ENCODE measurements around the gene RALGAPA1. TPM values are rescaled to one million over a fixed set of nuclear protein-coding genes. Genes with fewer than 3 reads are reported as not detected.
"Not testable (repeated sequence)": the region's sequence is repeated elsewhere in the genome, so short reads cannot be mapped to it uniquely, and the experiment has no call there.

Gene RALGAPA1
- total and polyA plus RNA-seq, 2 of the 13 experiments (the other 11 are each of a cell fraction or from before 2014, with no cell fraction given): 65.0 to 89.2 TPM

DNA sequence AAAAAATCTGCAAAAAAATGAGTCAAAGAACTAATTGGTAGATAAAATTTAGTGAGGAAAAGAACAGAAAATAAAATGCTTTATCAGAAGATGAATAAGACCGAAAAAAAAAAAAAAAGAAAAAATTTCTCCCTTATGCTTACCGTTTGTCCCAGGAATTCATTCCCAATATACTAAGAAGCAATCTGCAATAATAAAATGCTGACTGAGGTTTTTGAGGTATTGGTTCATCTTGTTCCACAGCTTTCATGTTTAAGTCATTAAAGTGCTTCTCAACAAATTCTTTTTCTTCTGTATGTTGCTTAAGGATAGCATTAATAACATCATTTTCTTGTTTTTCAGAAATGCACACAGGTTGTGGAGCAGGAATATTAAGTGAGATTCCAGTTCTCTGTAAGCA lies 182.1 kb downstream of the RALGAPA1 start:
- H2AFZ ChIP-seq (ENCODE audit: low read length); CTCF ChIA-PET (ENCODE audit: low intra/inter-chr PET ratio, low total read pairs); intact Hi-C loops (cut with micrococcal nuclease; ENCODE audit: unreplicated experiment); H3K4me2 ChIP-seq (ENCODE audit: low read depth, low read length); H4K20me1 ChIP-seq (ENCODE audit: insufficient read depth, low read length); FAIRE-seq; H3K27ac ChIP-seq (ENCODE audit: extremely low read length, insufficient read depth, low read length); POLR2A ChIA-PET; H3K4me1 ChIP-seq (ENCODE audit: insufficient read depth, low read length); H3K9ac ChIP-seq (ENCODE audit: insufficient read depth, low read depth, low read length); DNase-seq (ENCODE audit: low spot score); H3K79me2 ChIP-seq (ENCODE audit: insufficient read depth, low read length); H3K9me3 ChIP-seq (ENCODE audit: low read length); H3K27me3 ChIP-seq (ENCODE audit: control insufficient read depth in 1 of 2, insufficient read depth in 2 of 2, low read length in 2 of 2); in situ Hi-C loops (cut with HindIII; ENCODE audit: extremely low pct_ligation_motif_present, low pct_unique_long_range_greater_than_20kb); ATAC-seq; H3K4me3 ChIP-seq (replicated peaks in 1 of 3; ENCODE audit: insufficient read depth in 1 of 3, low read depth in 2 of 3, low read length in 3 of 3): not testable (repeated sequence)
- TSS peak; percentile 23 for BruUV-seq (replicated peaks)
- TF ChIP-seq MAFK (conservative IDR thresholded peaks at IDR 0.05 in 1 of 2, IDR thresholded peaks at IDR 0.05 in 1 of 2; ENCODE audit: low read length in 2 of 2): peak; percentile 36 to 70; a peak in 2 of 4 replicates
- TF ChIP-seq MAFF (IDR thresholded peaks at IDR 0.05; ENCODE audit: low read depth, low read length): peak; percentile 61; the same call in 1 of the 2 replicates
- WGBS (ENCODE audit: low lambda C conversion rate): 87% methylated on average over 2 of the region's 2 CpGs
- peaks cover 16 to 39% of the 10 kb centered on the region in 2 experiments for H3K36me3 ChIP-seq (replicated peaks in 1 of 2; ENCODE audit: control insufficient read depth in 1 of 2, insufficient read depth in 2 of 2, low read length in 2 of 2)

DNA sequence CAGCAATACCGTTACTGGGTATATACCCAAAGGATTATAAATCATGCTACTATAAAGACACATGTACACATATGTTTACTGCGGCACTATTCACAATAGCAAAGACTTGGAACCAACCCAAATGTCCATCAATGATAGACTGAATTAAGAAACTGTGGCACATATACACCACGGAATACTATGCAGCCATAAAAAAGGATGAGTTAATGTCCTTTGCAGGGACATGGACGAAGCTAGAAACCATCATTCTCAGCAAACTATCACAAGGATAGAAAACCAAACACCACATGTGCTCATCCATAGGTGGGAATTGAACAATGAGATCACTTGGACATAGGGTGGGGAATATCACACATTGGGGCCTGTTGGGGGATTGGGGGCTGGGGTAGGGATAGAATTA lies 187.1 kb downstream of the RALGAPA1 start:
- in situ Hi-C loops (cut with HindIII; ENCODE audit: extremely low pct_ligation_motif_present, low pct_unique_long_range_greater_than_20kb); DNase-seq (ENCODE audit: low spot score); ATAC-seq; intact Hi-C loops (cut with micrococcal nuclease; ENCODE audit: unreplicated experiment); H3K27ac ChIP-seq (ENCODE audit: extremely low read length, insufficient read depth, low read length); H3K79me2 ChIP-seq (ENCODE audit: insufficient read depth, low read length); H3K4me3 ChIP-seq (replicated peaks in 1 of 3; ENCODE audit: insufficient read depth in 1 of 3, low read depth in 2 of 3, low read length in 3 of 3); CTCF ChIA-PET (ENCODE audit: low intra/inter-chr PET ratio, low total read pairs); H3K4me2 ChIP-seq (ENCODE audit: low read depth, low read length); H4K20me1 ChIP-seq (ENCODE audit: insufficient read depth, low read length); H3K9ac ChIP-seq (ENCODE audit: insufficient read depth, low read depth, low read length); H3K27me3 ChIP-seq (ENCODE audit: control insufficient read depth in 1 of 2, insufficient read depth in 2 of 2, low read length in 2 of 2); H3K9me3 ChIP-seq (ENCODE audit: low read length); BruUV-seq (replicated peaks); H2AFZ ChIP-seq (ENCODE audit: low read length); POLR2A ChIA-PET; FAIRE-seq; H3K4me1 ChIP-seq (ENCODE audit: insufficient read depth, low read length): not testable (repeated sequence)
- WGBS (ENCODE audit: low lambda C conversion rate): 95% methylated on average over 4 of the region's 4 CpGs
- peaks cover 14 to 41% of the 10 kb centered on the region in 2 experiments for H3K36me3 ChIP-seq (replicated peaks in 1 of 2; ENCODE audit: control insufficient read depth in 1 of 2, insufficient read depth in 2 of 2, low read length in 2 of 2)
- TF ChIP-seq, protein P1, sequence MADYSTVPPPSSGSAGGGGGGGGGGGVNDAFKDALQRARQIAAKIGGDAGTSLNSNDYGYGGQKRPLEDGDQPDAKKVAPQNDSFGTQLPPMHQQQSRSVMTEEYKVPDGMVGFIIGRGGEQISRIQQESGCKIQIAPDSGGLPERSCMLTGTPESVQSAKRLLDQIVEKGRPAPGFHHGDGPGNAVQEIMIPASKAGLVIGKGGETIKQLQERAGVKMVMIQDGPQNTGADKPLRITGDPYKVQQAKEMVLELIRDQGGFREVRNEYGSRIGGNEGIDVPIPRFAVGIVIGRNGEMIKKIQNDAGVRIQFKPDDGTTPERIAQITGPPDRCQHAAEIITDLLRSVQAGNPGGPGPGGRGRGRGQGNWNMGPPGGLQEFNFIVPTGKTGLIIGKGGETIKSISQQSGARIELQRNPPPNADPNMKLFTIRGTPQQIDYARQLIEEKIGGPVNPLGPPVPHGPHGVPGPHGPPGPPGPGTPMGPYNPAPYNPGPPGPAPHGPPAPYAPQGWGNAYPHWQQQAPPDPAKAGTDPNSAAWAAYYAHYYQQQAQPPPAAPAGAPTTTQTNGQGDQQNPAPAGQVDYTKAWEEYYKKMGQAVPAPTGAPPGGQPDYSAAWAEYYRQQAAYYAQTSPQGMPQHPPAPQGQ (CRISPR knock-in tag; IDR thresholded peaks at IDR 0.05; ENCODE audit: borderline replicate concordance): 0 out of 2 replicates have a peak, but pooled peaks have one; percentile 39

DNA sequence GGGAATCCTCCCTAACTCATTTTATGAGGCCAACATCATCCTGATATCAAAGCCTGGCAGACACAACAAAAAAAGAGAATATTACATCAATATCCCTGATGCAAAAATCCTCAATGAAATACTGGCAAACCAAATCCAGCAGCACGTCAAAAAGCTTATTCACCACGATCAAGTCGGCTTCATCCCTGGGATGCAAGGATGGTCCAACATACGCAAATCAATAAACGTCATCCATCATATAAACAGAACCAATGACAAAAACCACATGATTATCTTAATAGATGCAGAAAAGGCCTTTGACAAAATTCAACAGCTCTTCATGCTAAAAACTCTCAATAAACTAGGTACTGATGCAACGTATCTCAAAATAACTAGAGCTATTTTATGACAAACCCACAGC lies 189.1 kb downstream of the RALGAPA1 start:
- FAIRE-seq; H3K27ac ChIP-seq (ENCODE audit: extremely low read length, insufficient read depth, low read length); H3K9ac ChIP-seq (ENCODE audit: insufficient read depth, low read depth, low read length); H3K79me2 ChIP-seq (ENCODE audit: insufficient read depth, low read length); BruUV-seq (replicated peaks); H3K4me1 ChIP-seq (ENCODE audit: insufficient read depth, low read length); H3K4me2 ChIP-seq (ENCODE audit: low read depth, low read length); H2AFZ ChIP-seq (ENCODE audit: low read length); H3K4me3 ChIP-seq (replicated peaks in 1 of 3; ENCODE audit: insufficient read depth in 1 of 3, low read depth in 2 of 3, low read length in 3 of 3); ATAC-seq; CTCF ChIA-PET (ENCODE audit: low intra/inter-chr PET ratio, low total read pairs); H3K27me3 ChIP-seq (ENCODE audit: control insufficient read depth in 1 of 2, insufficient read depth in 2 of 2, low read length in 2 of 2); intact Hi-C loops (cut with micrococcal nuclease; ENCODE audit: unreplicated experiment); H3K9me3 ChIP-seq (ENCODE audit: low read length); DNase-seq (ENCODE audit: low spot score); in situ Hi-C loops (cut with HindIII; ENCODE audit: extremely low pct_ligation_motif_present, low pct_unique_long_range_greater_than_20kb); POLR2A ChIA-PET; H4K20me1 ChIP-seq (ENCODE audit: insufficient read depth, low read length): not testable (repeated sequence)
- H3K36me3 ChIP-seq (replicated peaks in 1 of 2; ENCODE audit: control insufficient read depth in 1 of 2, insufficient read depth in 2 of 2, low read length in 2 of 2): peaks cover 12 to 38% of the 10 kb centered on the region in 2 experiments
- WGBS (ENCODE audit: low lambda C conversion rate): 96% methylated on average over 6 of the region's 6 CpGs
